PC-9 (cell line): ENCODE results near the gene PCYT2. TPM values are rescaled to one million over a fixed set of nuclear protein-coding genes. Genes with fewer than 3 reads are reported as not detected.

ENCODE experiments used
- BruUV-seq: library from RNA; stranded (reverse); fragments of 400-500 nt; replicated peaks from 2 replicates; lab custom pipeline; 2021; lab: Mats Ljungman, UMichigan
- CTCF ChIA-PET: fragments of 300-600 bp; sonication (Branson Sonifier 250); formaldehyde crosslinking; loops from one replicate; lab custom pipeline; 2022; ENCODE audit warnings: antibody characterized with exemption; lab: Charles Lee
- POLR2A ChIA-PET: fragments of 300-600 bp; sonication (Branson Sonifier 250); formaldehyde crosslinking; loops from one replicate; lab custom pipeline; 2022; ENCODE audit warnings: antibody characterized with exemption; ENCODE audit not compliant: unreplicated experiment; lab: Charles Lee
- DNase-seq, 2 experiments: peaks; one replicate each; pipeline versions ENCODE4 v3.0.0 to v3.0.0-alpha.2; 2015 to 2022; ENCODE audit warnings: mixed read lengths in 1 of 2
- H2AFZ ChIP-seq: fragments of 200-600 bp; sonication (generic); 2 replicates; pipeline ENCODE4 v1.8.1; 2017; ENCODE audit warnings: antibody characterized with exemption
- H3F3A ChIP-seq: fragments of 200-600 bp; sonication (generic); 2 replicates; pipeline ENCODE4 v1.8.1; 2017; ENCODE audit warnings: antibody characterized with exemption, mild to moderate bottlenecking, low read depth; ENCODE audit not compliant: insufficient read depth
- H3K27ac ChIP-seq: fragments of 200-600 bp; sonication (generic); 2 replicates; pipeline ENCODE4 v1.6.1; 2016; ENCODE audit warnings: mixed run types
- H3K27me3 ChIP-seq: fragments of 200-600 bp; sonication (generic); 2 replicates; pipeline ENCODE4 v1.6.1; 2016; ENCODE audit warnings: low read depth, mixed run types; ENCODE audit not compliant: insufficient read depth
- H3K36me3 ChIP-seq: fragments of 200-600 bp; sonication (generic); 2 replicates; pipeline ENCODE4 v1.6.1; 2016; ENCODE audit warnings: low read depth, mixed run types
- H3K4me1 ChIP-seq: fragments of 200-600 bp; sonication (generic); replicated peaks from 2 replicates; pipeline ENCODE4 v1.6.1; 2016; ENCODE audit warnings: mixed run types; ENCODE audit not compliant: insufficient read depth
- H3K4me2 ChIP-seq: fragments of 200-600 bp; sonication (generic); 2 replicates; pipeline ENCODE4 v1.6.1; 2017; ENCODE audit warnings: mixed run types
- H3K4me3 ChIP-seq: fragments of 200-600 bp; sonication (generic); 2 replicates; pipeline ENCODE4 v1.6.1; 2016; ENCODE audit warnings: mixed run types
- H3K79me2 ChIP-seq: fragments of 200-600 bp; sonication (generic); 2 replicates; pipeline ENCODE4 v1.6.1; 2017; ENCODE audit warnings: low read depth, mixed run types
- H3K9me2 ChIP-seq: fragments of 200-600 bp; sonication (generic); 2 replicates; pipeline ENCODE4 v1.8.1; 2017; ENCODE audit warnings: mild to moderate bottlenecking; ENCODE audit not compliant: insufficient read depth
- H3K9me3 ChIP-seq: fragments of 200-600 bp; sonication (generic); 2 replicates; pipeline ENCODE4 v1.8.1; 2016; ENCODE audit warnings: low read depth; ENCODE audit not compliant: insufficient read depth
- H4K20me1 ChIP-seq: fragments of 200-600 bp; sonication (generic); 2 replicates; pipeline ENCODE4 v1.8.1; 2017; ENCODE audit not compliant: insufficient read depth
- CTCF ChIP-seq: fragments of 200-600 bp; sonication (generic); conservative IDR thresholded peaks from 2 replicates; pipeline ENCODE4 v1.6.1; 2017; ENCODE audit warnings: mixed run types, antibody characterized with exemption, mild to moderate bottlenecking, moderate library complexity
- EZH2 ChIP-seq: fragments of 200-600 bp; sonication (generic); IDR thresholded peaks from 2 replicates; pipeline ENCODE4 v1.8.0; 2017; ENCODE audit warnings: antibody characterized with exemption, low read depth
- intact Hi-C: fragments of 100-400 bp; cut with micrococcal nuclease; formaldehyde crosslinking; loops from one replicate; pipeline ENCODE4 v1.10.0; 2022; ENCODE audit not compliant: unreplicated experiment
- total RNA-seq: library from RNA; stranded (reverse); gene quantifications from 2 replicates; pipeline ENCODE4 v1.2.3, GENCODE V29; 2021

Gene PCYT2
- total RNA-seq, 1 experiment from 2014 or later, result 82.2 TPM

- Histone ChIP-seq H3K79me2 (peaks cover 54% of the 10 kb centered on the region), H3K27me3 (no peaks in the 10 kb centered on the region), H3K9me3 (no peaks in the 10 kb centered on the region), H3K36me3 (no peaks in the 10 kb centered on the region; the same call in 1 of the 2 replicates), H3K9me2 (no peaks in the 10 kb centered on the region), H3K4me2 (peak overlapping the region; percentile 96), H4K20me1 (peaks cover 8% of the 10 kb centered on the region; the same call in 1 of the 2 replicates), H3K4me3 (peak overlapping the region; percentile 66), H3K4me1 (peaks cover 50% of the 10 kb centered on the region), H3F3A (peaks cover 65% of the 10 kb centered on the region), H2AFZ (no peak overlapping the region), H3K27ac (peak overlapping the region; percentile 62)
- POLR2A ChIA-PET, result interaction anchor here (1.0 kb wide), 1 partner anchor 10 kb away, joined by 8 read pairs; no protein-coding TSS in a partner anchor
- TF ChIP-seq CTCF (no peak), EZH2 (no peak)
- no TSS peak for BruUV-seq
- peak; percentile 79 to 80 for DNase-seq
- intact Hi-C loops, result no loop called here
- CTCF ChIA-PET, result no interaction called here
These were observed 5.2 kb upstream of the PCYT2 start for GRCh38 chr17:81916234-81917001.

- BruUV-seq, result no TSS peak
- no peaks in the 10 kb centered on the region; the same call in 1 of the 2 replicates for H3K36me3 ChIP-seq
- no peak for DNase-seq
- peaks cover 60% of the 10 kb centered on the region for H3F3A ChIP-seq
- H3K4me2 ChIP-seq, result no peak overlapping the region
- H3K4me1 ChIP-seq, result peaks cover 48% of the 10 kb centered on the region
- no peak overlapping the region for H2AFZ ChIP-seq
- no peak overlapping the region for H3K4me3 ChIP-seq
- intact Hi-C loops, result no loop called here
- H3K9me3 ChIP-seq, result no peaks in the 10 kb centered on the region
- ChIA-PET CTCF (interaction anchor here (0.5 to 0.6 kb wide), 2 partner anchors 15 to 76 kb away, joined by 3 read pairs; no protein-coding TSS in a partner anchor), POLR2A (interaction anchor here (0.7 kb wide), 1 partner anchor 945 kb away, joined by 4 read pairs; no protein-coding TSS in a partner anchor)
- H4K20me1 ChIP-seq, result peaks cover 4% of the 10 kb centered on the region; the same call in 1 of the 2 replicates
- H3K79me2 ChIP-seq, result peaks cover 43% of the 10 kb centered on the region
- H3K9me2 ChIP-seq, result no peaks in the 10 kb centered on the region
- H3K27me3 ChIP-seq, result no peaks in the 10 kb centered on the region
- TF ChIP-seq CTCF (no peak), EZH2 (no peak)
- no peak overlapping the region for H3K27ac ChIP-seq
These were observed 4.1 kb upstream of the PCYT2 start for GRCh38 chr17:81915331-81915730.

GRCh38 chr17:81914103-81914850 lies 3.1 kb upstream of the PCYT2 start:
- H4K20me1 ChIP-seq, result peaks cover 4% of the 10 kb centered on the region; the same call in 1 of the 2 replicates
- no peak for DNase-seq
- no peak overlapping the region for H2AFZ ChIP-seq
- TF ChIP-seq CTCF (no peak), EZH2 (no peak)
- peaks cover 52% of the 10 kb centered on the region for H3F3A ChIP-seq
- H3K4me1 ChIP-seq, result peaks cover 47% of the 10 kb centered on the region
- no peak overlapping the region for H3K4me2 ChIP-seq
- POLR2A ChIA-PET, result interaction anchor here (0.7 kb wide), 1 partner anchor 946 kb away, joined by 4 read pairs; no protein-coding TSS in a partner anchor
- H3K9me2 ChIP-seq, result no peaks in the 10 kb centered on the region
- no peak overlapping the region for H3K4me3 ChIP-seq
- no peak overlapping the region for H3K27ac ChIP-seq
- H3K79me2 ChIP-seq, result peaks cover 33% of the 10 kb centered on the region
- CTCF ChIA-PET, result interaction anchor here (0.6 kb wide), 1 partner anchor 17 kb away, joined by 3 read pairs; no protein-coding TSS in a partner anchor
- intact Hi-C loops, result no loop called here
- no peaks in the 10 kb centered on the region for H3K27me3 ChIP-seq
- no peaks in the 10 kb centered on the region; the same call in 1 of the 2 replicates for H3K36me3 ChIP-seq
- no peaks in the 10 kb centered on the region for H3K9me3 ChIP-seq
- BruUV-seq, result no TSS peak
